HEK293 (cell line): ENCODE data around the gene PTCD1.

ENCODE experiments used
- EGR2 ChIP-seq: fragments of 450-650 bp; formaldehyde crosslinking; IDR thresholded peaks from 2 replicates; pipeline ENCODE4 v1.5.1; 2016; ENCODE audit warnings: low read depth, missing biosample characterization, missing genetic modification characterization
- GLIS1 ChIP-seq: fragments of 450-650 bp; formaldehyde crosslinking; IDR thresholded peaks from 2 replicates; pipeline ENCODE4 v1.5.1; 2016; ENCODE audit warnings: missing biosample characterization, missing genetic modification characterization
- HOXA7 ChIP-seq: sonication (generic); formaldehyde crosslinking; IDR thresholded peaks from 2 replicates; pipeline ENCODE4 v1.8.1; 2022; ENCODE audit warnings: missing genetic modification reagents, borderline replicate concordance
- OVOL3 ChIP-seq: fragments of 450-650 bp; formaldehyde crosslinking; IDR thresholded peaks from 2 replicates; pipeline ENCODE4 v1.5.1; 2016; ENCODE audit warnings: missing biosample characterization, missing genetic modification characterization
- RBAK ChIP-seq: fragments of 450-650 bp; formaldehyde crosslinking; IDR thresholded peaks from 2 replicates; pipeline ENCODE4 v1.5.1; 2016; ENCODE audit warnings: missing biosample characterization, missing genetic modification characterization
- REPIN1 ChIP-seq: fragments of 450-650 bp; formaldehyde crosslinking; IDR thresholded peaks from 2 replicates; pipeline ENCODE4 v1.5.1; 2017; ENCODE audit warnings: missing biosample characterization, missing genetic modification characterization, low read depth
- REST ChIP-seq: fragments of 450-650 bp; formaldehyde crosslinking; IDR thresholded peaks from 2 replicates; pipeline ENCODE4 v1.5.1; 2016; ENCODE audit warnings: missing biosample characterization, missing genetic modification characterization
- YY2 ChIP-seq: fragments of 450-650 bp; formaldehyde crosslinking; IDR thresholded peaks from 2 replicates; pipeline ENCODE4 v1.5.1; 2016; ENCODE audit warnings: missing biosample characterization, missing genetic modification characterization
- ZBTB6 ChIP-seq: fragments of 450-650 bp; formaldehyde crosslinking; IDR thresholded peaks from 2 replicates; pipeline ENCODE4 v1.5.1; 2017; ENCODE audit warnings: missing biosample characterization, missing genetic modification characterization
- ZBTB7A ChIP-seq: fragments of 450-650 bp; formaldehyde crosslinking; IDR thresholded peaks from 2 replicates; pipeline ENCODE4 v1.5.1; 2016; ENCODE audit warnings: low read depth, missing biosample characterization, missing genetic modification characterization
- ZFHX2 ChIP-seq: fragments of 450-650 bp; formaldehyde crosslinking; conservative IDR thresholded peaks from 2 replicates; pipeline ENCODE4 v1.5.1; 2016; ENCODE audit warnings: missing biosample characterization, missing genetic modification characterization
- ZFP69B ChIP-seq: fragments of 450-650 bp; formaldehyde crosslinking; IDR thresholded peaks from 2 replicates; pipeline ENCODE4 v1.5.1; 2016; ENCODE audit warnings: missing biosample characterization, missing genetic modification characterization
- ZIC2 ChIP-seq: fragments of 450-650 bp; formaldehyde crosslinking; IDR thresholded peaks from 2 replicates; pipeline ENCODE4 v1.5.1; 2016; ENCODE audit warnings: missing biosample characterization, missing genetic modification characterization
- ZNF133 ChIP-seq: fragments of 450-650 bp; formaldehyde crosslinking; IDR thresholded peaks from 2 replicates; pipeline ENCODE4 v1.5.1; 2016; ENCODE audit warnings: missing biosample characterization, missing genetic modification characterization
- ZNF155 ChIP-seq: fragments of 450-650 bp; formaldehyde crosslinking; IDR thresholded peaks from 2 replicates; pipeline ENCODE4 v1.5.1; 2016; ENCODE audit warnings: missing biosample characterization, missing genetic modification characterization
- ZNF16 ChIP-seq: fragments of 450-650 bp; formaldehyde crosslinking; IDR thresholded peaks from 2 replicates; pipeline ENCODE4 v1.5.1; 2016; ENCODE audit warnings: low read depth, missing biosample characterization, missing genetic modification characterization
- ZNF274 ChIP-seq, 2 experiments: fragments of 200-500 bp in 1 of 2; fragments of 450-650 bp in 1 of 2; sonication (Bioruptor generic) in 1 of 2; formaldehyde crosslinking in 1 of 2; IDR thresholded peaks; 2 replicates each; pipeline versions ENCODE4 v1.5.1 to v1.6.1; 2014 to 2016; ENCODE audit warnings: borderline replicate concordance in 1 of 2, inconsistent platforms in 1 of 2, low read length in 1 of 2, missing biosample characterization in 1 of 2, missing genetic modification characterization in 1 of 2
- ZNF341 ChIP-seq: fragments of 450-650 bp; formaldehyde crosslinking; IDR thresholded peaks from 2 replicates; pipeline ENCODE4; 2016; ENCODE audit warnings: low read depth, missing biosample characterization, missing genetic modification characterization
- ZNF449 ChIP-seq: fragments of 450-650 bp; formaldehyde crosslinking; IDR thresholded peaks from 2 replicates; pipeline ENCODE4 v1.5.1; 2017; ENCODE audit warnings: missing biosample characterization, mild to moderate bottlenecking, missing genetic modification characterization, moderate library complexity
- ZNF510 ChIP-seq: fragments of 450-650 bp; formaldehyde crosslinking; IDR thresholded peaks from 2 replicates; pipeline ENCODE4 v1.5.1; 2018; ENCODE audit warnings: mild to moderate bottlenecking, missing genetic modification characterization, missing biosample characterization; ENCODE audit not compliant: insufficient replicate concordance
- ZNF571 ChIP-seq: fragments of 450-650 bp; formaldehyde crosslinking; IDR thresholded peaks from 2 replicates; pipeline ENCODE4 v1.5.0; 2017; ENCODE audit warnings: missing biosample characterization, missing genetic modification characterization
- ZNF585B ChIP-seq: fragments of 450-650 bp; formaldehyde crosslinking; IDR thresholded peaks from 2 replicates; pipeline ENCODE4 v1.5.1; 2016; ENCODE audit warnings: missing biosample characterization, missing genetic modification characterization
- ZNF629 ChIP-seq: fragments of 450-650 bp; formaldehyde crosslinking; IDR thresholded peaks from 2 replicates; pipeline ENCODE4 v1.5.1; 2017; ENCODE audit warnings: missing biosample characterization, missing genetic modification characterization
- ZNF660 ChIP-seq: fragments of 450-650 bp; IDR thresholded peaks from 2 replicates; pipeline ENCODE4 v1.5.1; 2018; ENCODE audit warnings: missing biosample characterization, mild to moderate bottlenecking, missing genetic modification characterization
- ZNF664 ChIP-seq: fragments of 450-650 bp; formaldehyde crosslinking; IDR thresholded peaks from 2 replicates; pipeline ENCODE4 v1.5.1; 2016; ENCODE audit warnings: missing biosample characterization, missing genetic modification characterization
- ZNF76 ChIP-seq: fragments of 450-650 bp; formaldehyde crosslinking; IDR thresholded peaks from 2 replicates; pipeline ENCODE4; 2016; ENCODE audit warnings: low read depth, missing biosample characterization, missing genetic modification characterization, borderline replicate concordance
- ZNF792 ChIP-seq: fragments of 450-650 bp; formaldehyde crosslinking; IDR thresholded peaks from 2 replicates; pipeline ENCODE4 v1.5.1; 2016; ENCODE audit warnings: missing biosample characterization, missing genetic modification characterization
- ZNF830 ChIP-seq: fragments of 450-650 bp; IDR thresholded peaks from 2 replicates; pipeline ENCODE4 v1.5.0; 2018; ENCODE audit warnings: missing biosample characterization, missing genetic modification characterization, low read depth, mild to moderate bottlenecking, moderate library complexity
- ZXDB ChIP-seq: fragments of 450-650 bp; formaldehyde crosslinking; IDR thresholded peaks from 2 replicates; pipeline ENCODE4 v1.5.1; 2016; ENCODE audit warnings: missing biosample characterization, missing genetic modification characterization
- TF ChIP-seq, protein P1 (sequence below): fragments of 450-650 bp; formaldehyde crosslinking; IDR thresholded peaks from 2 replicates; pipeline ENCODE4 v1.5.1; 2016; ENCODE audit warnings: missing biosample characterization, missing genetic modification characterization

Gene PTCD1

DNA sequence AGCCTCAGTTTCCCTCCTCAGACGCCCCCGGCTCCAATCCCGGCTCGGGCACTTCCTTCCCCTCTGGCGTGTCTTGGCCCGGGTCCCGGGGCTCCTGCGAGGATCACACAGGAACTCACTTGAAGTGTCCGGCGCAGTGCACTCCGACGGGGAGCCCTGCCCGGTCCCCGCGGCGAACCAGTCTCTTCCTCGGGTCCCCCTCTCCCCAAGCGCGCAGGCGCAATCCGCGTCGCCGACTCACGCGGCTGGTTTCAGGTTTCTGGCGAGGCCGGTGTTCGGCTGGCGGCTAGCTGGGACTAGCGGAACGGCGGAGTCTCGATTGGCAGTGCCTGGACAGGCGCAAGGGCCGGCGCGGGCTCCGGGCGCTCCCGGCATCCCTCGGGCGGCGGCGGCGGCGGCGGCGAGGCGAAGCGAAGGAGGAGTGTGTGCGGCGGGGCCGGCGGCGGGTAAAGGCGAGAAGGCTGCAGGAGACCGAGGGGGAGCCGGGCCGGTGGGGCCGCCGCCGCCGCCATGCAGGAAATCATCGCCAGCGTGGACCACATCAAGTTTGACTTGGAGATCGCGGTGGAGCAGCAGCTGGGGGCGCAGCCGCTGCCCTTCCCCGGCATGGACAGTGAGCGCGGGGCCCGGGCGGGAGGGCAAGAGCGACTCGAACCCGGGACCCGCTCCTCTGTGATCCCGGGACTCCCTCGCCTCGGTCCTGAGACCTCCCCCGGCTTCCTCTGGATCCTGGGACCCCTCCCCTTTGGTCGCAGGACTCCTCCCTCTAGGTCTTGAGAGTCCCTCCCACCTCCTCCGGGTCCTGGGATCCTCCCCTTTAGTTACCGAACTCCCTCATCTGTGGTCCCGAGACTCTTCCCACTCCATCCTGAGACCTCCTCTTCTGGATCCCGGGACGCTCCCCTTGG lies at the start of gene PTCD1, which contains the start of gene CPSF4 (continued):
- peak; percentile 43; the same call in 1 of the 2 replicates for TF ChIP-seq ZIC2
- peak; percentile 95 for TF ChIP-seq ZNF660 (tag by site-specific recombination)
- TF ChIP-seq ZNF830 (tag by site-specific recombination), result no peak
- peak; percentile 39; the same call in 1 of the 2 replicates for TF ChIP-seq ZFHX2 (tag by site-specific recombination)
- 0 out of 2 replicates have a peak, but pooled peaks have one; percentile 40 for TF ChIP-seq ZNF792 (tag by site-specific recombination)
- TF ChIP-seq EGR2 (tag by site-specific recombination), result peak; percentile 53; the same call in 1 of the 2 replicates
- peak; percentile 85 for TF ChIP-seq ZXDB (tag by site-specific recombination)
- TF ChIP-seq GLIS1 (tag by site-specific recombination), result peak; percentile 50; the same call in 1 of the 2 replicates
- peak; percentile 88 for TF ChIP-seq ZNF76 (tag by site-specific recombination)
- TF ChIP-seq ZBTB7A (tag by site-specific recombination), result 0 out of 2 replicates have a peak, but pooled peaks have one; percentile 14
- 0 out of 2 replicates have a peak, but pooled peaks have one; percentile 32 for TF ChIP-seq OVOL3 (tag by site-specific recombination)
- TF ChIP-seq, protein P1, sequence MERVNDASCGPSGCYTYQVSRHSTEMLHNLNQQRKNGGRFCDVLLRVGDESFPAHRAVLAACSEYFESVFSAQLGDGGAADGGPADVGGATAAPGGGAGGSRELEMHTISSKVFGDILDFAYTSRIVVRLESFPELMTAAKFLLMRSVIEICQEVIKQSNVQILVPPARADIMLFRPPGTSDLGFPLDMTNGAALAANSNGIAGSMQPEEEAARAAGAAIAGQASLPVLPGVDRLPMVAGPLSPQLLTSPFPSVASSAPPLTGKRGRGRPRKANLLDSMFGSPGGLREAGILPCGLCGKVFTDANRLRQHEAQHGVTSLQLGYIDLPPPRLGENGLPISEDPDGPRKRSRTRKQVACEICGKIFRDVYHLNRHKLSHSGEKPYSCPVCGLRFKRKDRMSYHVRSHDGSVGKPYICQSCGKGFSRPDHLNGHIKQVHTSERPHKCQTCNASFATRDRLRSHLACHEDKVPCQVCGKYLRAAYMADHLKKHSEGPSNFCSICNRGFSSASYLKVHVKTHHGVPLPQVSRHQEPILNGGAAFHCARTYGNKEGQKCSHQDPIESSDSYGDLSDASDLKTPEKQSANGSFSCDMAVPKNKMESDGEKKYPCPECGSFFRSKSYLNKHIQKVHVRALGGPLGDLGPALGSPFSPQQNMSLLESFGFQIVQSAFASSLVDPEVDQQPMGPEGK (tag by site-specific recombination), result peak; percentile 44
- TF ChIP-seq ZNF16 (tag by site-specific recombination), result no peak
- TF ChIP-seq ZNF449 (tag by site-specific recombination), result 0 out of 2 replicates have a peak, but pooled peaks have one; percentile 46
- TF ChIP-seq ZNF155, result no peak
- TF ChIP-seq ZNF133 (tag by site-specific recombination), result no peak
- no peak for TF ChIP-seq ZNF664
- TF ChIP-seq ZNF274 (IDR thresholded peaks at IDR 0.05; ENCODE audit: low read length), result no peak
- TF ChIP-seq ZNF274 (tag by site-specific recombination; IDR thresholded peaks at IDR 0.05; ENCODE audit: borderline replicate concordance), result no peak
- TF ChIP-seq HOXA7, result no peak
- no peak for TF ChIP-seq ZNF585B (tag by site-specific recombination)
- TF ChIP-seq REPIN1, result peak; percentile 28; the same call in 1 of the 2 replicates
- peak; percentile 75; the same call in 1 of the 2 replicates for TF ChIP-seq ZBTB6
- 0 out of 2 replicates have a peak, but pooled peaks have one; percentile 23 for TF ChIP-seq REST (tag by site-specific recombination)
- TF ChIP-seq RBAK (tag by site-specific recombination), result no peak
- no peak for TF ChIP-seq ZNF571 (tag by site-specific recombination)
- peak; percentile 30; the same call in 1 of the 2 replicates for TF ChIP-seq ZNF341 (tag by site-specific recombination)
- TF ChIP-seq ZNF629 (tag by site-specific recombination), result peak; percentile 45; the same call in 1 of the 2 replicates
- no peak for TF ChIP-seq ZNF510
- peak; percentile 58 for TF ChIP-seq ZFP69B
- peak; percentile 48; the same call in 1 of the 2 replicates for TF ChIP-seq YY2 (tag by site-specific recombination)
